ENCODE measurements around the gene HCN3. TPM values are rescaled to one million over a fixed set of nuclear protein-coding genes. Genes with fewer than 3 reads are reported as not detected.

The HCN3 gene
- total and polyA plus RNA-seq, 2 donors (not counting 3 experiments of a cell fraction or from before 2014, with no cell fraction given): 3.3 to 4.1 TPM

GRCh38 chr1:155254228-155254713, 23.0 kb upstream of the HCN3 start:
- CTCF ChIA-PET: no interaction called here

More at GRCh38 chr1:155254228-155254713, 23.0 kb upstream of the HCN3 start:
- dilution Hi-C loops (cut with MboI; ENCODE audit: extremely low pct_ligation_motif_present, low sequenced_read_pairs) (no loop called here), intact Hi-C loops (cut with micrococcal nuclease) (loop anchor here (2.0 to 10.0 kb wide), 2 partner anchors 19 to 311 kb away; partner anchors contain the start of genes ASH1L and CLK2)
- H2AFZ ChIP-seq (ENCODE audit: low read depth, low read length): peak overlapping the region; percentile 80
- BruUV-seq (replicated peaks): no TSS peak
- peak; percentile 42 for FAIRE-seq
- POLR2A ChIA-PET: no interaction called here
- H3K9me1 ChIP-seq (replicated peaks; ENCODE audit: control insufficient read depth, extremely low read depth, insufficient read depth, low read length): no peaks in the 10 kb centered on the region
- H4K20me1 ChIP-seq (replicated peaks; ENCODE audit: control insufficient read depth, extremely low read depth, insufficient read depth, low read length): no peaks in the 10 kb centered on the region
- peak overlapping the region; percentile 76 for H3K4me2 ChIP-seq (ENCODE audit: insufficient read depth, low read length)
- H3K4me1 ChIP-seq (ENCODE audit: control insufficient read depth, extremely low read depth, insufficient read depth, low read length): peaks cover 29% of the 10 kb centered on the region
- TF ChIP-seq FOS (IDR thresholded peaks at IDR 0.05; ENCODE audit: borderline replicate concordance, insufficient read depth, low read length) (no peak), CTCF (IDR thresholded peaks at IDR 0.05; ENCODE audit: extremely low read depth in 1 of 2, insufficient read depth in 1 of 2, low read depth in 1 of 2, low read length in 2 of 2) (no peak), JUN (IDR thresholded peaks at IDR 0.05; ENCODE audit: borderline replicate concordance, insufficient read depth, insufficient read length, low read depth) (no peak), MAX (IDR thresholded peaks at IDR 0.05; ENCODE audit: insufficient read depth, insufficient read length) (no peak), EZH2 (IDR thresholded peaks at IDR 0.05; ENCODE audit: borderline replicate concordance, low read depth, low read length, severe bottlenecking) (no peak), MYC (IDR thresholded peaks at IDR 0.05; ENCODE audit: low read depth, low read length) (no peak), POLR2A (IDR thresholded peaks at IDR 0.05; ENCODE audit: low read depth, low read length) (no peak), POLR2AphosphoS5 (IDR thresholded peaks at IDR 0.05; ENCODE audit: insufficient read depth, low read depth, low read length) (no peak), GATA2 (IDR thresholded peaks at IDR 0.05; ENCODE audit: insufficient read depth, insufficient read length, low read depth, low read length) (no peak)
- peaks cover 9% of the 10 kb centered on the region for H3K79me2 ChIP-seq (ENCODE audit: control insufficient read depth, insufficient read depth, low read length)
- peaks cover 3 to 8% of the 10 kb centered on the region in 2 experiments for H3K36me3 ChIP-seq (ENCODE audit: control insufficient read depth in 2 of 2, extremely low read depth in 1 of 2, insufficient read depth in 2 of 2, low read length in 2 of 2)
- no peak overlapping the region for H3K27ac ChIP-seq (ENCODE audit: insufficient read depth, low read depth, low read length)
- H3K9ac ChIP-seq (replicated peaks; ENCODE audit: extremely low read depth, insufficient read depth, low read length): peak overlapping the region; percentile 77
- DNase-seq (ENCODE audit: low read depth, low spot score): no peak
- H3K4me3 ChIP-seq (replicated peaks in 1 of 3; ENCODE audit: insufficient read depth in 1 of 3, low read depth in 1 of 3, low read length in 3 of 3): peak overlapping the region; percentile 29 to 77 (median 57)
- H3K9me3 ChIP-seq (replicated peaks; ENCODE audit: control insufficient read depth, insufficient read depth, low read length): no peaks in the 10 kb centered on the region
- H3K27me3 ChIP-seq (ENCODE audit: control insufficient read depth in 2 of 2, insufficient read depth in 2 of 2, low read length in 2 of 2): no peaks in the 10 kb centered on the region
